Vagina (tissue), 2 donors: Measurements from ENCODE around the gene GRM4.

ENCODE experiments used
- CTCF ChIP-seq, 3 experiments: fragments of 450-650 bp in 2 of 3; fragments of 200-600 bp in 1 of 3; sonication (generic) in 1 of 3; IDR thresholded peaks; one replicate each; pipeline ENCODE4 v1.5.1; 2017 to 2019; ENCODE audit warnings: antibody characterized with exemption in 3 of 3, mild to moderate bottlenecking in 2 of 3, moderate library complexity in 2 of 3
- POLR2A ChIP-seq, 2 donors: fragments of 450-650 bp; IDR thresholded peaks; one replicate each; pipeline ENCODE4 v1.6.1; 2017; ENCODE audit warnings: antibody characterized with exemption in 2 of 2, mild to moderate bottlenecking in 2 of 2, moderate library complexity in 2 of 2
- POLR2AphosphoS5 ChIP-seq, 2 donors: sonication (generic); formaldehyde crosslinking; IDR thresholded peaks; one replicate each; pipeline ENCODE4 v1.9.0; 2017; ENCODE audit warnings: antibody characterized with exemption in 2 of 2, mild to moderate bottlenecking in 2 of 2, low read depth in 1 of 2; ENCODE audit not compliant: insufficient read depth in 1 of 2

- TF ChIP-seq CTCF (IDR thresholded peaks at IDR 0.05) = no peak
- TF ChIP-seq POLR2A (IDR thresholded peaks at IDR 0.05) = no peak
- no peak for TF ChIP-seq POLR2AphosphoS5 (IDR thresholded peaks at IDR 0.05; ENCODE audit: insufficient read depth in 1 of 2, low read depth in 1 of 2)
Observed at GRCh38 chr6:34096814-34097213, 49.1 kb downstream of the GRM4 start.
